ENCODE measurements around the gene LYZ.
"Not testable (repeated sequence)": the region's sequence is repeated elsewhere in the genome, so short reads cannot be mapped to it uniquely, and the experiment has no call there.

Gene LYZ

DNA sequence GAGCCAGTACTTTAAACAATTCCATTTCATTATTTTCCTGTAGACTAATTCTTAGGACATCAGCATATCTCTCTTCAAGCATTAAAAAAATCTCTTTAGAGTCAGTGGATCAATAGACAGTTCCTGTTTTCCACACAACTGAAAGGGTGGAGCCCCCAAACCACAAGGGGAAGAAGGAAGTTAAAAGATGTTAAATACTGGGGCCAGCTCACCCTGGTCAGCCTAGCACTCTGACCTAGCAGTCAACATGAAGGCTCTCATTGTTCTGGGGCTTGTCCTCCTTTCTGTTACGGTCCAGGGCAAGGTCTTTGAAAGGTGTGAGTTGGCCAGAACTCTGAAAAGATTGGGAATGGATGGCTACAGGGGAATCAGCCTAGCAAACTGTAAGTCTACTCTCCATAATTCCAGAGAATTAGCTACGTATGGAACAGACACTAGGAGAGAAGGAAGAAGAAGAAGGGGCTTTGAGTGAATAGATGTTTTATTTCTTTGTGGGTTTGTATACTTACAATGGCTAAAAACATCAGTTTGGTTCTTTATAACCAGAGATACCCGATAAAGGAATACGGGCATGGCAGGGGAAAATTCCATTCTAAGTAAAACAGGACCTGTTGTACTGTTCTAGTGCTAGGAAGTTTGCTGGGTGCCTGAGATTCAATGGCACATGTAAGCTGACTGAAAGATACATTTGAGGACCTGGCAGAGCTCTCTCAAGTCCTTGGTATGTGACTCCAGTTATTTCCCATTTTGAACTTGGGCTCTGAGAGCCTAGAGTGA lies at the start of gene LYZ:
Gene LYZ (plus strand): TSS at position 220 of the 777 bp plus-strand sequence. CDS start 28 bp downstream, at position 248.
- no peak for DNase-seq

DNA sequence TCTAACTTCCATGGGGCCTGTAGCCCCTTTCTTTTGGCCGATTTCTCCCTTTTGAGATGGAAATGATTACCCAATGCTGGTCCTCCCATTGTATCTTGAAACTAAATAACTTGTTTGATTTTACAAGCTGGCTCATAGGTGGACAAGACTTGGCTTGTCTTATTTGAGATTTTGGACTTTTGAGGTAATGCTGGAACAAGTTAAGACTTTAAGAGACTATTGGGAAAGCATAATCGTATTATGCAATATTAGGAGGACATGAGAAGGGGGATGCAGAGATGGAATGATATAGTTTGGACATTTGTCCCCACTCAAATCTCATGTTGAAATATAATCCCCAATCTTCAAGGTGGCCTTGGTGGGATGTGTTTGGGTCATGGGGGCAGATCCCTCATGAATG lies 49.2 kb upstream of the LYZ start:
- no peak for DNase-seq

DNA sequence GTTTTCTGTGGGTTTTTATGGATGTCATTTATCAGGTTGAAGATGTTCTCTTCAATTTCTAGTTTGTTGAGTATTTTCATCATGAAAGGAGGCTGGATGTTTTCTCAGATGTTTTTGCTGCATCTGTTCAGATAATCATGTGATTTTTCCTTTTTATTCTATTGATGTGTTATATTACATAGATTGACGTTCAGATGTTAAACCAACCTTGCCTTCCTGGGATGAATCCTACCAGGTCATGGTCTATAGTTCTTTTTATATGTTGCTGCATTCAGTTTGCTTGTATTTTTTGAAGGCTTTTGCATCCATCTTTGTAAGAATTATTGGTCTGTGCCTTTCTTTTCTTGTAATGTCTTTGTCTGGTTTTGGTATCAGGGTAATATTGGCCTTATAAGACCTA lies 43.9 kb upstream of the LYZ start:
- no peak for DNase-seq

DNA sequence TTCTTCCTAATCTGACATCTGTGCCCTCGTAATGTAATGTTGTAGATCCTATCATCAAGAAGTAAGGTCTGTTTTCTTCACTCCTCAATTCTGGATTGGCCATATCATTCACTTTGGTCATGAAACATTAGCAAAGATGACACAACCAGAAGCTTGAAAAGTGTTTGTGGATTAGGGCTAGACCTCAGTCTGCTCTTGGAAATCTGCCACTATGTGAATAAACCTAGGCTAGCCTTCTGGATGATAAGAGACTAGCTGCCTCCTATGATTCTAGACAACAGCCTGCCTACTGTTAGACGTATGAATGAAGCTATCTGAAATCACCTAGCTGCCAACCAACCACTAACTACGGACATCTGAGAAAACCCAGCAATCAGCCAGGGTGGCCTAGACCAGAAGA lies 38.7 kb upstream of the LYZ start:
- DNase-seq = no peak

DNA sequence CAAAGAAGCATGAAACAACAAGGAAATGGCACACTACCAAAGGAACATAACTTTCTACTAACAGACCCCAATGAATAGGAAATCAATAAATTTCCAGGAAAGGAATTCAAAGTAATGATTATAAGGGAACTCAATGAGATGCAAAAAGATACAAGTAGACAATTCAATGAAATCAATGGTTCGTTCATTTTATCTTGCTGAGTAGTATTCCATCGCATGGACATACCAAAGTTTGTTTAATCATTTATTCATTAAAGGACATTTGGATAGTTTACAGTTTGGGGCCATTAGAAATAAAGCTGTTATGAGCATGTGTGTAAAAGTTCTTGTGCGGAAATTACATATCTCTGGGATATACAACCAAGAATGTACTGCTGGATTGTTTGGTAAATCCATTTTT lies 35.0 kb upstream of the LYZ start:
- DNase-seq = no peak

DNA sequence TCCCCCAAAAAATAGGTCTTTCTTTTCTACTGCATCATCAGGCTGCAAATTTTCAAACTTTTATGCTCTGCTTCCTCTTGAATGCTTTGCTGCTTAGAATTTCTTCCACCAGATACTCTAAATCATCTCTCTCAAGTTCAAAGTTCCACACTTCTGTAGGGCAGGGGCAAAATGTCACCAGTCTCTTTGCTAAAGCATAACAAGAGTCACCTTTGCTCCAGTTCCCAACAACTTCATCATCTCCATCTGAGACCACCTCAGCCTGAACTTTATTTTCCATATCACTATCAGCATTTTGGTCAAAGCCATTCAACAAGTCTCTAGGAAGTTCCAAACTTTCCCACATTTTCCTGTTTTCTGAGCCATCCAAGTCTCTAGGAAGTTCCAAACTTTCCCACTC lies 31.4 kb upstream of the LYZ start:
- DNase-seq = not testable (repeated sequence)

DNA sequence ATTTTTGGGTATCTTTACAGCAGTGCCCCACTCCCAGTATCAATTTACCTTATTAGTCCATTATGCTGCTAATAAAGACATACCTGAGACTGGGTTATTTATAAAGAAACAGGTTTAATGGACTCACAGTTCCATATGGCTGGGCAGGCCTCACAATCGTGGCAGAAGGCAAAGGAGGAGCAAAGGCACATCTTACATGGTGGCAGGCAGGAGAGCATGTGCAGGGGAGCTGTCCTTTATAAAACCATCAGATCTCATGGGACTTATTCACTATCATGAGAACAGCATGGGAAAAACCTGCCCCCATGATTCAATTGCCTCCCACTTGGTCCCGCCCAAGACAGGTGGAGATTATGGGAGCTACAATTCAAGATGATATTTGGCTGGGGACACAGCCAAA lies 30.9 kb upstream of the LYZ start:
- not testable (repeated sequence) for DNase-seq

DNA sequence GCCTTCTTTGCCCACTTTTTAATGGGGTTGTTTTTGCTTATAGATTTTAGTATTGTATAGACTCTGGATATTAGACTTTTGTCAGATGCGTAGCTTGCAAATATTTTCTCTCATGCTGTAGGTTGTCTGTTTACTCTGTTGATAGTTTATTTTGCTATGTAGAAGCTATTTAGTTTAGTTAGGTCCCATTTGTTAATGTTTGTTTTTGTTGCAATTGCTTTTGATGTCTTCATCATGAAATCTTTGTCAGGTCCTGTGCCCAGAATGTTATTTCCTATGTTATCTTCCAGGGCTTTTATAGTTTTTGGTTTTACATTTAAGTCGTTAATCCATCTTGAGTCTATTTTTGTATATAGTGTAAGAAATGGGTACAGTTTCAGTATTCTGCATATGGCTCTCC lies 30.0 kb upstream of the LYZ start:
- DNase-seq = no peak

DNA sequence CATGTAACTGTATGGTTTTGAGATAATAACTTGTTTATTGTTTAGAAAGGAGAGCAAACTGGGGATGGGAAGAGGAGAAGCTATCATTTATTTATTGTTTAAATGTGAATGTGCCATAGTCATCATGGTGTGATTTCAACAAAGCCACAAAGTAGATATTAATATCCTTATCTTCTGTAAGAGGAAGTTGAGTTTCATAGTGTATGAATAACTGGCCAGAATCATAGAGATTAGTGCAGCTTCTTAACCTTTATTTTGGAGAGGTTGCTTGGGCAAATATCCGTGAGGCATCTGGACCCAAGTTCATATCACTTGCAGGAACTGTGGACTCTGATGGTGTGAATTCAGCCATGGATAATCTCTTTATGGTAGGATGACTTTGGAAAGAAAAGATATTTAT lies 26.8 kb upstream of the LYZ start:
- DNase-seq = no peak

DNA sequence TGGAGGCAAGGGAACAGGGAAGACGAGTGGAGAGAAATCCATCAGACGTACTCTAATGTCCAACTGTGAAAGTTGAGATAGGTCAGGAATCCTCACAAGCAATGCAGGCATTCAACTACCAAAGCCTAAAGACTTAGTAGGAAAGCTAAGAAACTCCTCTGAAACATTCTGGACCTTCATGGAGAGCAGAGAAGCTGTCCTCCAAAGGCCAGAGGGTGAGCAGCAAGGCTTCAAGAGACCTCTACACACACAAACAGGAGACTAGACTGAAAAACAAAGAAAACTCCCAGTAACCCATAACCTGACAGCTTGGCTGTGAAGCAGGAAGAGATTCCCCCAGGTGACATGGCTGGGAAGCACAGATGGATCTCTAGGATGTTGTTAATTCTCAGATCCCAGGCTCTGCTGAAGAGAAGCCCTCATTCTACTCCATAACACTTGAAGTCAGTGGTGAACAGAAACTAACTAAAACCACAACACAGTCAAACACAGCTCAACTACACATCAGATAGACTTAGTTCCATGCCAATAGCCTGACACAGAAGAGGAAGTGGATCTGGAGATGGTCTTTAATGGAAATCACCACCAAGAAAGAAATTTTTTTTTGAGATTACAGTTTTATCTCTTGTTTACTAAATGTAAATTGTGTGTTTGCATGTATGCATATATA lies 23.2 kb upstream of the LYZ start:
- no peak for DNase-seq

DNA sequence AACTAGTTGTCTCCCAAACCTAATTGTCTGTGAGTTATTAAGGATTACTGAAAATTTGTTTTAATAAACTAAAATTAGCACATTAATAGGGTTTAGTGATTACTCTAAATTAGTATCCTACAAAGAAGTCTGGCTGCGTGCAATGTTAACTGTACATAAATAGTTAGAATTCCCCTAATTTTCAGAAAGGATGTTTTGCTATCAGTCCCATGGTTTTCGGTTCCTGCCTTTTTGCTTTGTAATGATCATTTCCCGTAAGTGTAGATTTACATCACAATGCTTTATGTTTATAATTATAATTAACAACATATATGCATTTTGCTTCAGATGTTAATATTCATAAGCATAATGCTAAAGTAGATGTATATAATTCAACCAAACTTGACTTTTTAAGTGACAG lies 19.8 kb upstream of the LYZ start:
- no peak for DNase-seq

DNA sequence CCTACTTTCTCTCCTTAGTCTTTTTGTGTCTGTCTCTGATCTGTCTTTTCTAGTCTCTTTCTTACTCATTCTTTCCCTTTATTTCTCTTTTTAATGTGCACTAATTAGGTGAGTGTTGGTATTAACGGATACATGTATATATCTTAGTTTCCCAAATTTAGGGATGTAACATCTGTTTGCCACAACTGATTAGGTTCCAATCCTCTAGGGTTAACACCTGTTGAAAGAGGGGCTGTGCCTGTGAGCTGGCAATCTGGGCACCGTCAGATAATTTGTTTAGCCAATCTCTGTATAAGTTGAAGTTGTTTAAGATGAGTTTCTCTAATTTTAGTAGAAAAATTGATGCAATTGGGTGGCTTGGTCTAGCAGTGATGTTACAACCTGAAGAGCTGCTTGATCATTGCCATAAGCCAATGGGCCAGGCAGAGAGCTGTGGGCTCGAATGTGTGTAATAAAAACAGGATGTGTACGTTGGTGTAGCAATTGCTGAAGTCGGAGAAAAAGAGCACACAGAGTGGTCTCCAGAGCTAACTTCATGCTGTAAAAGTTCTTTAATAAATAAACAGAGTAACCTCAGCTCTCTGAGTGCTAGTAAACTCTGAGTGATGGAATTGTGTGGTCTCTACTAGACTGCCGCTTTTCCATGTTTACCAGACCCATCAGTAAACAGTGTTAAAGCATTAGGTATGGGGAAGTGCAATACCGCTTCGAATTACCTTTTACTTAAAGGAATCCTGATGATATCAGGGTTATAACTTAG lies 18.3 kb upstream of the LYZ start:
- DNase-seq = no peak

DNA sequence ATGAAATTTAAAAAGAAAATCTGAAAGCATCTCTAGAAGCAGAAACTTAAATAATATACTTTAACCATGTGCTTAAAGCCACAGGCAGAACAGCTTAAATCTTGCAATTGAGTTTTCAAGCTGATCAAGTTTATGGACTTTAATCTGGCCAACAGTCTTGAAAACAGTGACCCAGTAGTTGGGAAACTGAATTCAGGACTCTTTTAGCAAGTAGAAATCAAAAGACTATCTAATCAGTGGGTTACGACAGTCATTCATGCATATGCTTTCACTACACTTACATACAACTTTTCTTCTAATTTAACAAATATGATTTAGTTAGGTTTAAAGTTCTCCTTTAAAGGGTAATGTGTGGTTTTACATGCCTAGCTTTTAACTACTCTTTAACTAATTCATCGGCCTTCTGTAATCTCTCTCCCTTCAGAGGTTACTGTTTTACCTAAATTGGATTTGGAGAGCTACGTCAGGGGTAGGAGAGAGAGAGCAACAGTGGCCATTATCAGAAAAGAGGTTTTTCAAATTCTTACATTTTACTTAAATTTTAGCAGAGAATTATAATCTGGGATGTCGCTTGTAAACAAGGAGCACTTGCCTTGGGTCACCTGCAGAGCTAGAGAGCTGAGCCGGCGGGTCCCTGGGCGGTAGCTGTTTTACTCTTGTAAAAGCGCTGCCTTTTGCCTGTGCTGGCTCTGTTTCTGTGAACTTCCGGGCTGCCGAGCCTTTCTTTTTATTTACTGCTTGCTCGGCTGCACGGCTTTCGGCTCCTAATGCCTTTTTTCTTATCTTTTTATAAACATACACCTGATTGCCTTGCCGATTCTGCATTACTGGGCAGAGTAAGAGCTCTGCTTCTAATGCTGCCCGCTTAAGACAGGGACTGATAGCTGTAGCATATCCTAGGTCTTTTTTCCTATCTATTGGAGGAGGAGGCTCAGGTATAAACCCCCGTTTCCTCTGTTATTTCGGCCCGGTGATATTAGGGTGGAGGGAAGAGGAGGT lies 17.4 kb upstream of the LYZ start:
- DNase-seq = no peak

DNA sequence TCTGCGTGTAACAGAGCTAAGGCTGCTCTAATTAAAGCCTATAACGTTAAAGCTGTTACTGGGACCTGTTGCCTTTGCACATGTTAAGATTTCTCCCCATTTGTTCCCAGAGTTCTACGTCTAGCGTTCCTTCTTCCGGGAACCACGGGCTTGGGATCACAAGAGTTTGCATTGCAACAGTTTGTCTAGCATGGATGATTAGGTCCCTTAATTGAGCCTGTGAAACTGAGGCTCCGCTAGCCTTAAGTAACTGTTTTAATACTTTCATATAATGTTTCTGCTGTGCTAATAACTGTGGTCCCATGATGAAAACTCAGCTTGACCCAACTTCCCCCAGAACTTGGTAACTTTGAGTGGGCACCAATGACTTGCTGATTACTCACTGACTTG lies 16.7 kb upstream of the LYZ start:
- no peak for DNase-seq

DNA sequence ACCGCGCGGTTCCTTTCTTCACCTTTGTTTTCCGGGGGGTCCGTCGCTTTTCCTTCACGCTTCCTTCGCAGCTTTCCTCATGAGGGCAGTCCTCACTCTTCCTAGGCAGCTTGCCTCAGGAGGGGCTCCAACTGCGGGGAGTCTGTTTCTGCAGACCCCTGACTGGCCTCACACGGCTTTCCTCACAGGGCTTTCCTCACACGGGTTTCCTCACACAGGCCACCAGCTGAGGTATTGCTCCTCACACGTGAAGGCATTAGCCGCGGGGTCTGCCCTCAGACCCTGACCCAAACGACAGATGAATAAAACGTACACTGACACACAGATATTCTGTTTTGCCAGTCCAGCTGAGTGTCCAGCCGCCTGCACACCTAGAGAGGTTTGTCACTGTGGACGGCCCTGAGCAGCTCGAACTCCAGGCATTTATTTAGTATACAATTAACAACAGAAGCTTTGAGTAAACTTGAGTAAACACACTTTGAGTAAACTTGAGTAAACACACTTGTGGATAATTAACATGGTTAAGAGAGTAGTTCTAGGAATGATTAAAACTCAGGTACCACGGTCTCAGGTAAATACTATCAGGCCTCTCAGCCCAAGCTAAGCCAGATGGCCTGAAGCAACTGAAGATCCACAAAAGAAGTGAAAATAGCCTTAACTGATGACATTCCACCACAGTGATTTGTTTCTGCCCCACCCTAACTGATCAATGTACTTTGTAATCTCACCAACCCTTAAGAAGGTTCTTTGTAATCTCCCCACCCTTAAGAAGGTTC lies 16.1 kb upstream of the LYZ start:
- DNase-seq = no peak

DNA sequence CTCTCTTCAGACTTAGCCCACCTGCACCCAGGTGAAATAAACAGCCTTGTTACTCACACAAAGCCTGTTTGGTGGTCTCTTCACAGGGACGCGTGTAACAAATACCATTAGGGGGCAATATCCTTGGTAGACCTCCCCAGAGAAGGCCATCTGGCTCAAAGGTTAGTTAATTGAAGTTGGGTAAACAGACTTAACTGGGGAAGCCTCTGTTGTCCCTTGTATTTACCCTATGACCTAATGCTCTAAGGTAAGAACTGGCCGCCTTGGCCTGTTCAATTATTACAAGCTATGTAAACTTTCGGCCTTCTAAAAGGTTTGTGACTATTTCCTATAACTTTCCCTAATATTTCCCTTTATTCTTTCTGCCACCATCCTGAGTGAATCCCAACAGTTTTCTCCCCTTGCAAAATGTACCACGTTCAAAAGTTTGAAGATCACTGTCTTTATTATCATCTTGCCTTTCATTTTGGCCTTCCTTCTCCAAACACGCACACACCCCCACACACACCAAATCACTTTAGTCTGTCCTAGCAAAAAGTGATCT lies 15.3 kb upstream of the LYZ start:
- DNase-seq = no peak

DNA sequence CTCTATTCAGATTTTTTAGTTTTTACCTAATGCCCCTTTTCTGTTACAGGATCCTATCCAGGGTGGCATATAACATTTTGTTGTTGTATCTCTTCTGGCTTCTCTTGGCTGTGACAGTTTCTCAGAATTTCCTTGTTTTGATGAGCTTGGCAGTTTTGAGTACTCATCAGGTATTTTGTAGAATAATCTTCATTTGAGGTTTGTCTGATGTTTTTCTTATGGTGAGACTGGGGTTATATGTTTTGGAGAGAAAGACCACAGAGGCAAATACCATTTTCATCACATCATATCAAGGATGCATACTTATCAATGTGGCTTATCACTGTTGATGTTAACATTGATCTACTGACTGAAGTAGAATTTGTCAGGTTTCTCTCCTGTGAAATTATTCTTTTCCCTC lies 14.0 kb upstream of the LYZ start:
- DNase-seq = no peak

DNA sequence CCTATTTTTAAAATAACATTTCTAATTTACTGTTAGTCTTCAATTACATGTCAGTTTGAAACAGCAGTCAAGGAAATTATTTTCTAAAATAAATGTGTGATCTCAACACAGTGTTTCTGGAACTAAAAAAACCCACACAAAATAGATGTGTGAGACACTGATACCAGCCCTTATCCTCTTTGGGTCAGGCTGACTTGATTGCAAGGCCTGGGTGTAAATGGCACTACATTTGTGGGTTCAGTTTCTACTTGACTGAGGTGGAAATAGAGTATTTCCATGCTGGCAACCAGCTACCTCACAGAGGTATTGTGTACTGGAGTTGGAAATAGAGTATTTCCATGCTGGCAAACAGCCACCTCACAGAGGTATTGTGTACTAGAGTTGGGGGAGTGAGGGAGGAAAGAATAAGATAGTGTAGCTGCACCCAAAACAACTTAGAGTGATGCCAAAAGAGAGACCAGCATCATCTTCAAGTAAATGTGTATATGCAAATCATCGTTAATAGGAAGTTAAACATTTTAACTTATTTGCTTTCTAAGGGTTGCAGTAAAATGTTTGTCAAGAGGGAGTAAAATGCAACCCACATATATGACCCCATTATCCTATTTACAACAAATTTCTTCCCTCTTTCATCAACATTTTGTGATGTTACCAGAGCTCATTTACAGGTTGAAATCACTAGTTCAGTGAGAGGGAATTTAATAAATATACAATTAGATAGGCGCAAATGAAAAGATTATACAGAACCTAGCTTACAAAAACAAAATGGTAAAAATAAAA lies 10.7 kb upstream of the LYZ start:
- DNase-seq = no peak

DNA sequence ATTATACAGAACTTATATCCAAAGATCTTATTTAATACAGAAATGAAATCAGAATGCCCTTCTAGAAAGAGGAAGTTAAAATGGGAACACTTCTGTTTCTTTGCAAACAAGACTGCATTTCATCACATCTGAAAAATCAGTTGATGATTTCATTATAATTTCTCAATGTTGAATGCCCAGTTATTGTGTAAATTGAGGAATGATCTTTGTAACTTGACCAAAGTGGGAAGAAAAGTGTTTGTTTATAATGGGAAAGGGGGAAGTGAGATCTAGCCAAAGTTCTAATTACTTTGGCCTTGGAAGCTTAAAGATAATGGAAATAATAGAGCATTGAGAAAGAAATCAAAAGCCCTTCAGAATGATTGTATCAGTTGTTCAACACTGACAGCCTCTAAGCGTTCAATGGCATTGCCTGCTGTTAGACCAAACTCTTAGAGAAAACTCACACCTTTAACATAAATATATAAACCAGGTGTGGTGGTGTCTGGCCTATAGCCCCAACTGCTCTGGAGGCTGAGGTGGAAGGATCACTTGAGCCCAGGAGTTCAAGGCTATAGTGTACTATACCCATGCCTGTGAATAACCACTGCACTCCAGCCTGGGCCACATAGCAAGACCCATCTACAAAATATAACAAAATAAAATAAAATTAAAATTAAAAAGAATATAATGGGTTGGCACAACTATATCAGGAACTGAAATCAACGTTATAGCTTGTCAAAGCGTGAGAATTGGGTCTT lies 9.9 kb upstream of the LYZ start:
- no peak for DNase-seq

DNA sequence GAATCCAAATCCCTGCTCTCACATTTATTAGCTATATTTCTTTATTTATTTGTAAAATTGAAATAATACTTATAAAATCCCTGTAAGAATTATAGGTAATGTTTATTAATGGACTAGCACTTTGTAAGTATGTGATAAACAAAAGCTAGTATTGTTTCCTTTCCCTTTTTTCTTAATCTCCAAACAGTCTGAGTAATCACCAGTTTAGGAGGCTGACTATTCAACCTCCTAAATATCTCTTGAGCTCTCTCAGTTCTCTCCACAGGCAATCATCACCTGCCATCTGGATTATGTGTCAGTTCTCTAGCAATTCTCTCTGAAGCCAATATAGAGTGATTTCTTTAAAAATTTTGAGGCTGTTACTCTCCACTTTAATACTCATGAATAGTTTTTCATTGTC lies 9.2 kb upstream of the LYZ start:
- DNase-seq = no peak
